Retina (tissue), 1 donor: Measurements from ENCODE around the gene IGFBP3.

Source experiments
- DNase-seq: peaks from one replicate; pipeline ENCODE4 v3.0.0-alpha.2; 2016

Gene IGFBP3

DNA sequence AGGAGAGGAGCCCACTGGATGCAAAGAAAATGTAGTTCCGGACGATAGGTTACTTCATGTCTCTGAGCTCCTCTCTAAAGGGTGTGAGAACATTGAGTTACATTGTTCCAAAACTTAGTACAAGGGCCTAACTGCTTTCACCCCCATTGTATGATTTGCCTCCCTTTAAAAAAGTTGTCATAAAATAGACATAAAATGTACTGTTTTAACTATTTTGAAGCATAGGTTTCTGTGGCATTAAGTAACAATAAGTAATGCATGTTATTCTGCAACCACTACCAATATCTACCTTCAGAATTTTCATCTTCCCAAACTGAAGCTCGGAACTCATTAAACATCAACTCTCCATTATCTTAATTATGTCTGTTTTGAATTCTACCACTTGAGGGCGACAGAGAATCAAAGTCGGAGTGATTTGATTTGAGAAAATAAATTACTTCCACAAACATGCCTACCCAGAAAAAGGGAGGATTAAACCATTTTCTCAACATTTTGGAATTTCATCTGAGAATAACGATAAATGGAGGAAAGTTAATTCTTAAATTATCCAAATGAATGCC is 30.1 kb downstream of the IGFBP3 start:
- DNase-seq = no peak

DNA sequence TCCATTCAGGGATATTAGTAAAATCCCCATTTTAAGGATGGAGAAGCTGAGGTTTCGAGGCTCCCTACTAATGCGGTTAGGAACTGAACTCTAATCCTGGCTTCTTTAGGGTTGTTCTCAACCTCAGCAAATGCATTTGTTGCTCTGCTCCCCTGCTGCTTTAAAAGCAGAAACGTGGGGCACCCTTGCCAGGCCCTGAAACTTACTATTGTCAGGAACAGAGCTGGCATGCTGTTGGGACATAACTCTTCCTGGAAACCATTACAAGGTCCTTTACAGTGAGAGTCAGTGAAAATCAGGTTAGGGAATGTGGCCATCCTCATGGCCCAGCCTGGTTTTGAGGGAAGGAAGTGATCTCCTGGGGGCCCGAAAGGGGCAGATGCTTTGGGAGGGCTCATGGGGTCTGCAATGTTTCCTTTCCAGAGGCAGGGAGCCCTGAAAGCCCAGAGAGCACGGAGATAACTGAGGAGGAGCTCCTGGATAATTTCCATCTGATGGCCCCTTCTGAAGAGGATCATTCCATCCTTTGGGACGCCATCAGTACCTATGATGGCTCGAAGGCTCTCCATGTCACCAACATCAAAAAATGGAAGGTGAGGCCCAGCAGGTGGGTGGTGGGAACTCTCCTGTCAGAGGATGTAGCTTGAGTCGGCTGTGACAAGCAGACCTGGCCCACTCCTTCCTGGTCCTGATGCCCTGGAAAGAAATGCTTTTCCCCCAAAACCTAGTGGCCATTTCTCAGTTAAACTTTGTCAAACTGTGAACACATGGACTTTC is 30.8 kb downstream of the IGFBP3 start:
- no peak for DNase-seq

DNA sequence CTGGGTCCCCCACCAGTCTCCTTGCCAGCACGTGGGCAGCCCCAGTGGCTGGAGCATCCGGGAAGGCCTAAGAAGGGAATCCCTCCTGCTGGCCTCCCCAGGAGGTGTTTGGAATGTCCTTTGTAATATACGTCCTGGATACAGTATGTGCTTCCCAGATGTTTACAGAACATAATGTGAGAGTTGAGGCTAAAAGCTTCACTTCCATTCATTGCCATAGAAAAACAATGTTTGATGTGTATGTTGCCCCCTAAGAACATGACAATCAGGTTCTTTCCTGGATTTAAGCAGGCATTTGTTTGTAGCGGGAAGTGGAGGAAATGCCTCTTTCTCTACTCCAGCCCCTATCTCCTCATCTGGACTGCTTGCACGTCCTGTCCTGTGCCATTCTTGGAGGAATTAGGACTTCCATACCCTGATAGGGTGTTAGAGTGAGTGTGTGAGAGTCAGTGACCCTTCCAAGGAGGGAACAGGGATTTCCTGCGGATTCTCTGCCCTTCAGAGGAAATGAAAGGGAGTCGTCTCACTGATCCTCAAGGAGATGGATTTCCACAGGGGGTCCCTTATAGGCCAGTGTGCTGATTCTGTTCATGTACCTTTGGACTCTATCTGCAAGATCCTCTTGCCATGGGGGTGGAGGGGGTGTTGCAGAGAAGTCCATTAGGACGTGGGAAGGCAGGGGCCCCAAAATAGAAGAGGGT is 31.6 kb downstream of the IGFBP3 start:
- DNase-seq = no peak

DNA sequence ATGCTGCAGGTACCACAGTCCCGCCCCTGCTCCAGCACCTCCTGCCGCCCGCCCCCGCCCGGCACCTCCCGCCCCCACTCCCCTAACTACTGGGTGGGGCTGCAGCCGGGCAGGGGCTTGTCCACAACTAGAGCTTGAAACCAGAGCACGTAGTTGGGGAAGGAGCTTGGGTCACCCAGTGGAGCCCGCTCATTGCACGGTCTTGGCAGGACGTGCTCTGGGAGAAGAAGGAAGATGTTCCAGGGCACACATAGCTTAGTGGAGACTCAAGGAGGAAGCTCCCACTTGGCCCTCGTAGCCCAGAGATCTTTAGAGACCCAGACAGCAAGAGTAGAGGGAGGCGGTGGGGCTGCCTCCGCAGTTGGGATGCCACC is 32.1 kb downstream of the IGFBP3 start:
- DNase-seq = peak; percentile 25

DNA sequence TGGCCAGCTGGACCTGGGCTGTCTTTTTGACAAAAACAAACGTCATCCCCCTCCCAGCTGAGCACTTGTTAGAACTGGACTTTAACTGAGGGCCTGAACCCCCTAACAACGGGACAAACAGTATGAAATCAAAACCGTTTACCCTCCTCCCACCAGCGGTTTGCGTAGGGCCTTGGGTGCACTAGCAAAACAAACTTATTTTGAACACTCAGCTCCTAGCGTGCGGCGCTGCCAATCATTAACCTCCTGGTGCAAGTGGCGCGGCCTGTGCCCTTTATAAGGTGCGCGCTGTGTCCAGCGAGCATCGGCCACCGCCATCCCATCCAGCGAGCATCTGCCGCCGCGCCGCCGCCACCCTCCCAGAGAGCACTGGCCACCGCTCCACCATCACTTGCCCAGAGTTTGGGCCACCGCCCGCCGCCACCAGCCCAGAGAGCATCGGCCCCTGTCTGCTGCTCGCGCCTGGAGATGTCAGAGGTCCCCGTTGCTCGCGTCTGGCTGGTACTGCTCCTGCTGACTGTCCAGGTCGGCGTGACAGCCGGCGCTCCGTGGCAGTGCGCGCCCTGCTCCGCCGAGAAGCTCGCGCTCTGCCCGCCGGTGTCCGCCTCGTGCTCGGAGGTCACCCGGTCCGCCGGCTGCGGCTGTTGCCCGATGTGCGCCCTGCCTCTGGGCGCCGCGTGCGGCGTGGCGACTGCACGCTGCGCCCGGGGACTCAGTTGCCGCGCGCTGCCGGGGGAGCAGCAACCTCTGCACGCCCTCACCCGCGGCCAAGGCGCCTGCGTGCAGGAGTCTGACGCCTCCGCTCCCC is 32.7 kb downstream of the IGFBP3 start, which contains the start of gene IGFBP1:
Gene IGFBP1 (plus strand): TSS at position 304 of the 808 bp plus-strand sequence. CDS start 165 bp downstream, at position 469.
- DNase-seq = peak; percentile 80

DNA sequence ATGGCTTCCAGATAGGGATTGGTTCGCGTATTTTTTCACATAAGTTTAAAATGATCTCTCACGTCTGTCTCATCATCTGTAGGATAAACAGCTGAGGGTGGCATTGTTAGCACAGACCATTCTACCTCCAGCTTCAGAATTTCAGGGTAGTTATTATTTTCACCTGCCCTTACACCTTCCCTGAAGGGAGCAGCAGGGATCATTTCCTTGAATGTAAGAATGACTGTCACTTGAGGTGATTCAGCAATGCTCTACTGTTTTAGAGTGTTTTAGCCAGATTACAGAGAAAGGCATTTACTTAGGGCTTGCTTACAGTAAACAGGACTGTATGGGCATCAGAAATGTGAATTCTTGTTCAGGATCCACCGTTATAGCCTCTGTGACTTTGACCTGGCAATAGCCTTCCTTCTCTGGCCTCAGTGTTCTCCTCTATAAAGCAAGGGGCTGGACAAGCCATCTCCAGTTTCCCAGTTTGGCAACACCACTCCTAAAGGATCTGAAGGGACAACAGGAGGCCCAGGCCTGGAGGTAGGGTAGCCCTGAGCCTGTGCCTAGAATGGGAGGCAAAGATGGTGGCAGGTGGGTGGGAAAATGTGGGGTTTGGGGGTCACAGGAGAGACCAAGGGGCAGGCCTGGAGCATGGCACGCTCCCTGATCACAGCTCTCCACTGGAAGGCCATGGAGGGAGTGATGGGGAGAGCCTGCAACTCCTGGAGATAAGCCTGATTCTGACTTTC is 34.0 kb downstream of the IGFBP3 start:
- no peak for DNase-seq

DNA sequence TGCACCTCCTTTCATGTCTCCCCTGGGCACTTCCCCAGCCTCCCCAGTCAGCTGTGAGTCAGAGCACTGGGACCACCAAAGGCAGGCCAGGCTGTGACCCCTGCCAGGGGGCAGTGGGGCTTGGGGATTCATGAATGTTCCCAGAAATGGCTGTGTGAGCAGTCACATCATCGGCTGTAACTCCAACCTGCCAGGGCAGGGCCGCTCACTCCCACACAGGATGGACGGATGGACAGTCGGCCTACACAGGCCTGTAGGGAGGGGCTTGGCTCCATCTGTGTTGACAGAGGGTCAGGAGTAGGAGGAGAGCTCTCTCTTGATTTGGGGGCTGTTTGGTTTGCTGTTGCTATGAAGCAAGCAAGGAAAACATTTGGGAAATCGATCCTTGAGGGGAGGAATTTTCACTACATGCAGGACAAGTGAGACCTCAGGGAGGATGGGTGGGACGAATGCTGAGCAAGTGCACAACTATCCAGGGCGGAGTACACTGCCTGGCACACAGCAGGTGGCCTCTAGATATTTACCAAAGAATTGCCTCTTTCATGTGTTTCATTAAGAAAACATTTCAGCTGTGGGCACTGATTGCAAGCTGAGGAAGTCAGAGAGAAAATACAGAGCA is 35.7 kb downstream of the IGFBP3 start:
- no peak for DNase-seq

DNA sequence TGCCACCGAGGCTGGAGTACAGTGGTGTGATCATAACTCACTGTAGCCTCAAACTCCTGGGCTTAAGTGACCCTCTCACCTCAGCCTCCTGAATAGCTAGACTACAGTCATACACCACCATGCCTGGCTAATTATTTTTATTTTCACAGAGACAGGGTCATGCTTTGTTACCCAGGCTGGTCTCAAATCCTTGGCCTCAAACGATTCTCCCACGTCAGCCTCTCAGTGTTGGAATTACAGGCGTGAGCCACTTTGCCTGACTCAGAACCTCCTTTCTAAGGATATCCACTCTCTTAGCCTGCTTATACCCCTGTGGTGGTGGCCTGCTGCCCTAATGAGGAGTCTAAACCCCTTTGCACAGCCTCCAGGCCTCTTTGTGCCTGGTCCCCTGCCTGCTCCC is 36.9 kb downstream of the IGFBP3 start:
- no peak for DNase-seq

DNA sequence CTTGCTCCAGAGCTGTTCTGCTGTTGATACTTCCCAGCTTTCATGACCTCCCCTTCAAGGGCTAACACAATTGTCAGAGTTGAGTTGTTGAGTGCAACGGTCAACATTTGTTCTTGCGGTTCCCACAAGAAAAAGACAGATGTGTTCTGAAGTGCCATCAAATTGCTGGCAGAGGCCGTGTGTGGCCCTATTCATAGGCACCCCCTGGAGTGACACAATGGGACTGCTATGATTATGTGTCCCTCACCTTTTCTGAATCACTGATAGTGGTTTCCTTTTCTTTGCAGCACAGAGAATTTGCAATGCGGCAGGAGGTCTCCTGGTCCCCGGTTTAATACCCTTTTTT is 38.6 kb downstream of the IGFBP3 start:
- DNase-seq = no peak

DNA sequence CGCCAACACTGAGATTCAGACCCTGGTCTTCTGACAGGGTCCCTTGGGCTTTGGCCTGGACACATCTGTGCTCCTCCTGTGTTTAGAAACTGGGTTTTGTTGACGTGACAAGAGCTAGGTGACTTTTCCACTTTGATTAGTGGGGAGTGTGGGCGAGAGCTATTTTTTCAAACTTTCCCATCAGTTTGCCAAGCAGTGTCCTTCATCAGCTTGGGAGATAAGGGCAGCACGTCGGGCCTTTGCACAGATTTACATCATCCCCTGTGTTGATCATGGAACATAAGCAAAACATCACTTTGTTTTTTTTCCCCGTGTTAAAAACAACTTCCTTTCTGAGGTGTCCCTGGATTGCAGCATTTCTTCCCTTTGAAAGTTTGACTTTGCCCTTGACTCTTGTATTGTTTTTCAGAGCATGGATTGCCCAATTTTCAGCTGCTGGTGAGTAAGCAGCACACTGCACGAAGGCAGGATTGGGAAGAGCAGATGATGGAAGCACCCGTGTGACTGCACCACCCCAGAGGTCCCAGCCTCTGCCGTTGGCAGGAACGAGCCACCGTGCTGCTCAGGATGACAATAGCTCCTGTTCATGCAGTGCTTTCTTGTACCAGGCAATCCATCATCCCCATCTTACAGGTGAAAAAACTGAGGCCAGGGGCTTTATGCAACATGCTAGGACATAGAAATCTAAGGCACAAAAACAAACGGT is 39.2 kb downstream of the IGFBP3 start:
- DNase-seq = no peak

DNA sequence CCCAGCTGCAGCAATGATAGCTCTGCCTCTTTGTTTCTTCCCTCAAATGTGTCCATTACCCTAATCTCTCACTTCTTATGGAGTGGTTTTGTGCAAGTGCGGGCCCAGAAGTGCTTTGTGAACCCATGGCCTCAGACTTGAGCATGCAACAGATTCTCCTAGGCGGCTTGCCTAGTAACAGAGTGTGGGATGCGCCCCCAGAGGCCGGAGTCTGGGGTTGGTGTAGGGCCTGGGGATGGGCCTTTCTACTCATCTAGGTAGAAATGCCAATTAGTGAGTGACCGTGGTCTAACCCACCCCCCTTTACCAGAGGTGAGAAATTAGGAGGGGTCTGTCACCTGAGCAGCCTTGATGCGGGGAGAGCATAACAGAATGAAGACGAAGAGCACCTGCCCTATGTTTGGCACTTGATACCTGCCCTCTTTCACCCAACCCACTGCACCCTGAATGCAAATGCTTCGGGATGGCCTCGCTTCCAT is 39.8 kb downstream of the IGFBP3 start:
- DNase-seq = no peak

DNA sequence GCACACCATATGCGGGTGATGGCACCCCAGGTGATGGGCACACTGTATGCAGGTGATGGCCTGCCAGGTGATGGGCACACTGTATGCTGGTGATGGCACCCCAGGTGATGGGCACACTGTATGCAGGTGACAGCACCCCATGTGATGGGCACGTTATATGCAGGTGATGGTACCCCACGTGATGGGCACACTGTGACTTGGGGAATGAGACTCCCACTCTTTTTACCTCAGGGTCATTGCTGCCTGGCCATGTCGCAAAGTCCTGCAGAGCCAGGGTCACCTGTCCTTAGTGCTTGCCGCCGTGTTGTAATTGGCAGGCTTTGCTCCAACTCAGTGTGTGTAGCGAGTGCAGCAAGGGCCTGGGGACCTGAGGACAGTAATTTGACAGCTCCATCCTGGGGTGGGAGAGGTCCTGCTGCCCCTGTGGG is 40.6 kb downstream of the IGFBP3 start:
- DNase-seq = no peak

DNA sequence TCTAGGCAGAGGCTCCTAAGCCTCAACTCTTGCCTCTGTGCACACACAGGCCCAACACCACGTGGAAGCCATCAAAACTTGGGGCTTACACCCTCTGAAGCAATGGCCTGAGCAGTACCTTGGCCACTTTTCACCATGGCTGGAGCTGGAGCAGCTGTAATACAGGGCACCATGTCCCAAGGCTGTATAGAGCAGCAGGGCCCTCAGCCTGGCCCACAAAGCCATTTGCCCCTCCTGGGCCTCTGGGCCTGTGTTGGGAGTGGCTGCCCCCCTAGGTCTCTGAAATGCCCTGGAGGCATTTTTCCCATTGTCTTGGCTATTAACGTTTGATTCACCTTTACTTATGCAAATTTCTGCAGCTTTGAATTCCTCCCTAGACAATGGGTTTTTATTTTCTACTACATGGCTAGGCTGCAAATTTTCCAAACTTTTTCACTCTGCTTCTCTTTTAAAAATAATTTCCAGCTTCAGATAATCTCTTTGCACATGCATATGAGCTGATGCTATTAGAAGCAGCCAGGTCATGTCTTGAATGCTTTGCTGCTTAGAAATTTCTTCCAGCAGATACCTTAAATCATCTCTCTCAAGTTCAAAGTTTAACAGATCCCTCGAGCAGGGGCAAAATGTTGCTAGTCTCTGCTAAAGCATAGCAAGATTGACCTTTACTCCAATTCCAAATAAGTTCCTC is 42.5 kb downstream of the IGFBP3 start:
- no peak for DNase-seq

DNA sequence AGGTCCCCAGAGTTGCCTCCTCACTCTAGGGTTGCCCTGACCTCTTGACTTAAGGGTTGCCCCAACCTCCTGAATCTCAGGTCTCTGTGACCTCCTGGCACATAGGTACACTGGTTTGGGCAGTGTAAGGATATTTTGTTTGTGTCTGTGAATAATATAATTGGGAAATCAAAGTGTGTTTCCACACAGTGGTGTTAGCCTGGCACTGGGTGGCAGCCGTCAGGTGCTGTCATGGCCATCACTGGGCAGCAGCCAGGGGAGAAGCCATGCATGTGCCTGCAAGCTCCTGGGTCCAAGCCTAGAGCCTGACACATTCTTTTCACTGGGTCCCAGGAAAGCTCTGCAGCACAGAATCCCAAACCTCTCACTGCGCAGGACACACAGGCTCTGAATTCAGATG is 44.6 kb downstream of the IGFBP3 start:
- DNase-seq = no peak

DNA sequence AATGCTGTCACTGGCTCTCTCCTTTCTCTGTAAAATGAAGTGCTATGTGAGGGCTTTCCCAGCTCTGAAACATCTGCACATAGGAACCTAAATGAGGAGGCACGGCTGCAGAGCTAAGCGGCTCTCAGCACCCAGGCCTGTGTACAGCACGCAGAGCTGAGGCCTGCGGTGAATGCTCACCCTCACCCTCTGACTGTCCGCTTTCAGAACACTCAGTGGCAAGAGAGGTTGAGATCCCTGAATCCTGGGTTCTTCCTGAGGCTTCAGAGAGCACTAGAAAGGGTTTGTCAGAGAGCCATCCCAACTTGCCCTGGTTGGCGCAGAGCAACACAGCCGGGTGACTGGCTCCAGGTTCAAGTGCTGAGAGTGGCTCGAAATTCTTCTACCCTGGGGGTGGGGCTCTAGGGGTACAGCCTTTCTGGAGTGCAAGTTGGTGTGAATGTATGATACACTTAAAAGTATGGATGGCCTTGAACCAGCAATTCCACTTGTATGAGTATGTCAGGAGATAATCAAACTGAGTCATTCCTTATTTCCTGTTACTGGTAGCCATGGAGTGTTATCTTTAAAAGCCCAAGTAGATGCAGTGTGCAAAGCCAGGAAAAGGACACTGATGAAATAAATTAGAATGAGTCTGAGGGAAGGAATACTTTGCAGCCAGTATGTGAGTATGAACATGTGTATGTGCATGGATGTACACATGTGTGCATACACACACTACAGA is 46.5 kb downstream of the IGFBP3 start:
- no peak for DNase-seq

DNA sequence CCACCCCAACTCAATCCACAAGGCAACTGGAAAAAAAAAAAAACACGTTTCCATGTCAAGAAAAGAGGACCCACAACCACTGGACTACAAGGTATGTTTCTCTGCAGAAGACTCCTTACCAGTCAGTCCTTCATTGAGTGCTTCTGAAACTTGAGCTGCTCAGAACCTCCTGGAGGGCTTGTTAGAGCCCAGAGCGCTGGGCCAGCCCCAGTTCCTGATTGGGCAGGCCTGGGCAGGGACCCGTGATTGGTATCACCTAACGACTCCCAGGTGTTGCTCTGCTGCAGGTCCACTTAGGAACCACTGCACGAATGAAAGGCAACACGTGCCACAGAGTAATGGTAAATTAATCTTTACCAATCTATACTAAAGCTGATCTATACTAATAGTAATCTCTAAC is 47.7 kb downstream of the IGFBP3 start:
- no peak for DNase-seq

DNA sequence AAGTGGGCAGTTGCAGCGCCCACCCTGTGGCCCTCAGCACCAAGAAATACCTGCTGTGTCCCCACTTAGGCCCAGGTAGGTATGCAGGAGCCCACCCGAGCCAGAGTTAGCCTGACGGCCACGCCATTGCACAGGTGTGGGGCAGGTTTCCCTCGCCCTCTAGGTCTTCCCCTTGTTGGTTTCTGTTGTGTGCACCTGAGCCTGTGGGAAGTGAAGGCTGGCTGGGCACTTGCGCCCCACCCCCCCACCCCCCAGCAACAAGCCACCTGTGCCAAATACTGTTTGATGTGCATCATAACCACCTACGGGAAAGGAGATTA is 48.1 kb downstream of the IGFBP3 start, which contains the start of gene CCDC201:
Gene CCDC201 (minus strand): TSS at position 48 of the 320 bp plus-strand sequence. CDS start 75 bp downstream, outside the sequence.
- DNase-seq = no peak

DNA sequence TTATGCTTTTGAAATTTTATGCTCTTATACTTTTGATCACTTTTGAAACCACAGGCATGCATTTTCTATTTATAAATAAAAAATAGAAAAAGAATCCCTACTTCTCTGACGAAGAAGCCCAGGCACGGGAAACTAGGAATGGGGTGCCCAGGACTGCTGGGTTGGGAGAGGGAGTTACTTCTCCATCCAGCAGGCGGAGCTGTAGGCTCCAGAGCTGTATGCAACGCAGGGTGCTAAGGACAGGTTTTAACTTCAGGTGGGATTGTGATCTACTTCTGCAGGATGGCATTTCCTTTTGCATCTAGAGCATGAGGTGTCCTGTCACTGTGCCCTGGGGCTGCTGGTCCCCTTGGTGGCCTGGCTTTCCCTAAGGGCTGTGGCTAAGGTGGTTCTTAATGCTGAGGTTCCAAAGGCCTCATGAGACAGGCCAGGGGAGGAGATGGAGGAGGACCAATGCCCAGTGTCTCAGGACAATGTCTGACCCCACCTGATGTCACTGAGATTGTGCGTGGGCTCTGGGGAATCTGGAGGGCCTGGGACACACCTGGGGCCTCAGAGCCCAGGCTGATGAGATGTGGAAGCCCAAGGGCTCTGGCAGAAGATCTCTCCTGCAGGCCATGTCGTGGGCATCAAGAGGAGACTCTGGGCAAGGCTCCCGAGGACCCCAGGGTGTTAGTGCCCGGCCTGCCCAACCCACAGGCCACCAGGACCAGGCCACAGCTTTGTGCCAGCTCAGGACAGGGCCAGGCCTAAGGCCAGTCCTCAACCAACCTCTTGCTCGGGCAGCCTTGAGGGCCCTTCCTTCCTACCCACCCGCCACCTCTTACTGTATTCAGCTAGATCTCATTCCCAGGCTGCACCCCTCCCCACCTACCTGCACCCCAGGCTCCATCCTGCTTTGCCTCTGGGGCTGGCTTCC is 48.7 kb downstream of the IGFBP3 start:
- DNase-seq = no peak

DNA sequence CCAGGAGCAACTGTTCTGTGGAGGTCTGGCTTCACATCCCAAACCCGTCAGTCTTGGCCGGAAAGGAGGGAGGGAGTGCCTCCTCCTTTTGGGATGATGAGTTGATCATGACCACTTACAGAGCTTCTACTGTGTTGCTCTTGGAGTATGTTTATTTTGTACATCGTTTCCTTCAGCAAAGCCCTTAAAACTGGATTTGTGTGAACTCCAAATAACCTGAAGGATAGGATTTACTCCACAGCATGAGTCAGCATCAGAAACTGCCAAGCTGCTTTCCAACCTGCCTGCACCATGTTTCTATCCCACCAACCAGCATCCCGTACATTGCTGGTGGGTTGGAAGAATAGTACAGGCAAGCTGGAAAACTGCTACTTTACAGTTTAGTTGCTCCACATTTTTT is 51.6 kb downstream of the IGFBP3 start:
- DNase-seq = no peak
